CD14-positive monocyte (primary cell): ENCODE data around the gene CASK. TPM values are rescaled to one million over a fixed set of nuclear protein-coding genes. Genes with fewer than 3 reads are reported as not detected.

Experiments
- DNase-seq, 3 donors: peaks; one replicate each; pipeline ENCODE4 v3.0.0-alpha.2; 2011 to 2022
- H2AFZ ChIP-seq: 2 replicates; pipeline ENCODE4 v1.6.0; 2012; ENCODE audit warnings: mild to moderate bottlenecking, low read depth, low read length, inconsistent platforms; ENCODE audit not compliant: insufficient read depth, poor library complexity, severe bottlenecking
- H3K27ac ChIP-seq, 2 donors: 1 replicate in 1 of 2; 2 replicates in 1 of 2; pipeline ENCODE4 v1.5.1; 2012 to 2013; ENCODE audit warnings: low read length in 2 of 2, control low read depth in 1 of 2, inconsistent platforms in 1 of 2, low read depth in 1 of 2, mild to moderate bottlenecking in 1 of 2
- H3K27me3 ChIP-seq, 2 donors: one replicate each; pipeline versions ENCODE4 v1.6.0 to v1.6.1; 2011 to 2013; ENCODE audit warnings: low read length in 2 of 2; ENCODE audit not compliant: control insufficient read depth in 2 of 2, insufficient read depth in 2 of 2
- H3K36me3 ChIP-seq, 2 donors: replicated peaks in 1 of 2; 1 replicate in 1 of 2; 2 replicates in 1 of 2; pipeline versions ENCODE4 v1.5.1 to v1.6.1; 2012 to 2013; ENCODE audit warnings: low read length in 2 of 2, control low read depth in 1 of 2, inconsistent platforms in 1 of 2, mild to moderate bottlenecking in 1 of 2; ENCODE audit not compliant: insufficient read depth in 2 of 2, control insufficient read depth in 1 of 2
- H3K4me1 ChIP-seq, 2 donors: 1 replicate in 1 of 2; 2 replicates in 1 of 2; pipeline versions ENCODE4 v1.5.1 to v1.6.1; 2012 to 2013; ENCODE audit warnings: low read length in 2 of 2, control low read depth in 1 of 2, inconsistent platforms in 1 of 2, mild to moderate bottlenecking in 1 of 2, moderate library complexity in 1 of 2; ENCODE audit not compliant: insufficient read depth in 2 of 2, control insufficient read depth in 1 of 2
- H3K4me2 ChIP-seq: replicated peaks from 2 replicates; pipeline ENCODE3; 2012; ENCODE audit warnings: low read length, moderate library complexity, mild to moderate bottlenecking; ENCODE audit not compliant: poor library complexity, severe bottlenecking; ENCODE audit errors: extremely low read depth
- H3K4me3 ChIP-seq, 3 experiments: fragments of 200-600 bp in 1 of 3; sonication (generic) in 1 of 3; replicated peaks in 1 of 3; 1 replicate in 2 of 3; 2 replicates in 1 of 3; pipeline ENCODE4 v1.5.1; 2011 to 2013; ENCODE audit warnings: low read length in 3 of 3, mild to moderate bottlenecking in 3 of 3, control low read depth in 2 of 3, low read depth in 2 of 3, inconsistent platforms in 1 of 3, moderate library complexity in 1 of 3
- H3K79me2 ChIP-seq: 2 replicates; pipeline ENCODE4 v1.6.0; 2012; ENCODE audit warnings: mild to moderate bottlenecking, control low read depth, inconsistent platforms, low read length, moderate library complexity; ENCODE audit not compliant: insufficient read depth
- H3K9ac ChIP-seq: 2 replicates; pipeline ENCODE4 v1.6.0; 2017; ENCODE audit warnings: low read length, mild to moderate bottlenecking; ENCODE audit not compliant: insufficient read depth, poor library complexity, severe bottlenecking
- H3K9me3 ChIP-seq, 2 donors: replicated peaks in 1 of 2; 1 replicate in 1 of 2; 2 replicates in 1 of 2; pipeline versions ENCODE4 v1.5.1 to v1.6.1; 2012 to 2013; ENCODE audit warnings: low read length in 2 of 2, control low read depth in 1 of 2; ENCODE audit not compliant: control insufficient read depth in 1 of 2, insufficient read depth in 1 of 2
- H4K20me1 ChIP-seq: 2 replicates; pipeline ENCODE4 v1.6.0; 2012; ENCODE audit warnings: mild to moderate bottlenecking, low read length, control low read depth, moderate library complexity; ENCODE audit not compliant: insufficient read depth
- H3K27ac Mint-ChIP-seq, 7 donors: one replicate each; pipeline ENCODE4 v1.8.0; 2020; ENCODE audit warnings: mild to moderate bottlenecking in 7 of 7, mixed read lengths in 7 of 7, moderate library complexity in 6 of 7, inconsistent platforms in 2 of 7
- H3K27me3 Mint-ChIP-seq, 3 donors: one replicate each; pipeline ENCODE4 v1.8.0; 2021 to 2022; ENCODE audit warnings: low read depth in 3 of 3, mild to moderate bottlenecking in 3 of 3, mixed read lengths in 3 of 3, moderate library complexity in 3 of 3, inconsistent platforms in 1 of 3
- H3K36me3 Mint-ChIP-seq, 2 donors: one replicate each; pipeline ENCODE4 v1.8.0; 2020; ENCODE audit warnings: mixed read lengths in 2 of 2, inconsistent platforms in 1 of 2, mild to moderate bottlenecking in 1 of 2
- H3K4me1 Mint-ChIP-seq: one replicate; pipeline ENCODE4 v1.8.0; 2020; ENCODE audit warnings: mild to moderate bottlenecking, mixed read lengths
- H3K4me3 Mint-ChIP-seq, 2 donors: one replicate each; pipeline ENCODE4 v1.8.0; 2020; ENCODE audit warnings: mild to moderate bottlenecking in 2 of 2, mixed read lengths in 2 of 2, moderate library complexity in 1 of 2
- H3K9me3 Mint-ChIP-seq, 7 donors: one replicate each; pipeline ENCODE4 v1.8.0; 2020 to 2022; ENCODE audit warnings: mixed read lengths in 7 of 7, mild to moderate bottlenecking in 6 of 7, moderate library complexity in 6 of 7, inconsistent platforms in 2 of 7
- WGBS: methylation state at CpG from one replicate; pipeline ENCODE4 v1.1.5; 2013; ENCODE audit warnings: missing lambda C conversion rate; ENCODE audit not compliant: insufficient coverage; 5-methylcytosine and 5-hydroxymethylcytosine counted together
- intact Hi-C, 2 donors: fragments of 100-400 bp; cut with micrococcal nuclease; formaldehyde crosslinking; loops; one replicate each; pipeline versions ENCODE4 v1.15.0 to v1.15.1; 2023
- polyA plus RNA-seq, 3 donors: library from polyadenylated mRNA; depleted of rRNA in 1 of 3; unstranded in 2 of 3; stranded (reverse) in 1 of 3; fragments of 300-500 nt in 2 of 3; fragments of >200 nt in 1 of 3; fragmentation: Illumina TruSeq in 2 of 3; gene quantifications; 1 replicate in 2 of 3; 2 replicates in 1 of 3; pipeline ENCODE4 v1.2.3, GENCODE V29; 2012 to 2021
- TF ChIP-seq, protein P1 (sequence below): fragments of 200-600 bp; IDR thresholded peaks from one replicate; pipeline ENCODE4 v1.8.0; 2022; ENCODE audit warnings: antibody characterized with exemption, mild to moderate bottlenecking

Gene CASK
- polyA plus RNA-seq, 3 donors: 0.48 to 7.4 (median 2.5) TPM

DNA sequence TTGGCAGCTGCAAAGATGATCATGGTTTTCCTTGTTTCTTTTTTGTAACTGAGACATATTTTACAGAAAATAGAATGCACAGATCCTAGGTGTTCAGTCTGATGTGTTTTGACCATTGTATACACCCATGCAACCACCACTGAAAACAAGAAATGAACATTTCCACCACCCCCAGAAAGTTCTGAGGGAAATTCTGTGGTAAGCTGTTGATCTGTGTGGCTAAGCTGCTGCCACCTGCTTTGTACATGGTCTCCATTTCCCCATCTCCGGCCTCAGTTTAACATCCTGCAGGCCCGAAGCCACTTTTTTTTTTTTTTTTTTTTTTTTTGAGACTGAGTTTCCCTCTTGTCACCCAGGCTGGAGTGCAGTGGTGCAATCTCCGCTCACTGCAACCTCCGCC, 411.0 kb downstream of the CASK start:
- Histone ChIP-seq H3K4me1 (no peaks in the 10 kb centered on the region), H2AFZ (no peak overlapping the region), H3K4me2 (no peak overlapping the region), H3K79me2 (no peaks in the 10 kb centered on the region), H3K9me3 (no peaks in the 10 kb centered on the region), H3K9ac (no peak overlapping the region), H3K27me3 (no peaks in the 10 kb centered on the region), H3K27ac (no peak overlapping the region), H4K20me1 (no peaks in the 10 kb centered on the region), H3K4me3 (no peak overlapping the region), H3K36me3 (no peaks in the 10 kb centered on the region)
- H3K27me3 Mint-ChIP-seq: peaks cover 0 to 18% (median 0%) of the 10 kb centered on the region in 3 donors
- H3K4me3 Mint-ChIP-seq: no peak overlapping the region
- DNase-seq: no peak
- WGBS: no CpG with 5 or more reads among the region's 4 CpGs
- H3K27ac Mint-ChIP-seq: no peak overlapping the region
- intact Hi-C loops: no loop called here
- no peaks in the 10 kb centered on the region for H3K9me3 Mint-ChIP-seq
- TF ChIP-seq, protein P1, sequence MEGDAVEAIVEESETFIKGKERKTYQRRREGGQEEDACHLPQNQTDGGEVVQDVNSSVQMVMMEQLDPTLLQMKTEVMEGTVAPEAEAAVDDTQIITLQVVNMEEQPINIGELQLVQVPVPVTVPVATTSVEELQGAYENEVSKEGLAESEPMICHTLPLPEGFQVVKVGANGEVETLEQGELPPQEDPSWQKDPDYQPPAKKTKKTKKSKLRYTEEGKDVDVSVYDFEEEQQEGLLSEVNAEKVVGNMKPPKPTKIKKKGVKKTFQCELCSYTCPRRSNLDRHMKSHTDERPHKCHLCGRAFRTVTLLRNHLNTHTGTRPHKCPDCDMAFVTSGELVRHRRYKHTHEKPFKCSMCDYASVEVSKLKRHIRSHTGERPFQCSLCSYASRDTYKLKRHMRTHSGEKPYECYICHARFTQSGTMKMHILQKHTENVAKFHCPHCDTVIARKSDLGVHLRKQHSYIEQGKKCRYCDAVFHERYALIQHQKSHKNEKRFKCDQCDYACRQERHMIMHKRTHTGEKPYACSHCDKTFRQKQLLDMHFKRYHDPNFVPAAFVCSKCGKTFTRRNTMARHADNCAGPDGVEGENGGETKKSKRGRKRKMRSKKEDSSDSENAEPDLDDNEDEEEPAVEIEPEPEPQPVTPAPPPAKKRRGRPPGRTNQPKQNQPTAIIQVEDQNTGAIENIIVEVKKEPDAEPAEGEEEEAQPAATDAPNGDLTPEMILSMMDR: no peak
- no peaks in the 10 kb centered on the region for H3K36me3 Mint-ChIP-seq
- no peaks in the 10 kb centered on the region for H3K4me1 Mint-ChIP-seq

DNA sequence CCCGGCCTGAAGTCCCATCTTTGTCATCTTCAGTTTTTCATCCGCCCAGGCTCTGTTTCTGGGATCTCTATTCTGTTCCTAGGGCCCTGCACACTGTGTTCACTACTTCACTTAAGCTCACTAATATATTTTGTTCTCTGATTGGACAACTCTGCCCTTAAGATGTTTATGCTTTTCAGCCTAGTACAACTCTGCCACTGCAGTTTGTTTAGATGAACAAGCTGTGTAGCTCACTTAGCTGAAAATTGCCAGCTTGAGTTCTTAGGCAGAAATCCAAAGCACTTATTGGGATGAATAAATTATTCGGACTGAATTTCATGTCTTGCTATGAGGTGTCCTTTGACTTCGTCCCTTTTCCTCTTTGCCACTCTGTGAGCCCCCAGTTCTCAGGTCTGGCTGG, 415.4 kb downstream of the CASK start:
- Histone ChIP-seq H3K36me3 (no peaks in the 10 kb centered on the region), H3K4me1 (no peaks in the 10 kb centered on the region), H3K79me2 (no peaks in the 10 kb centered on the region), H3K27me3 (no peaks in the 10 kb centered on the region), H3K9ac (no peak overlapping the region), H3K9me3 (no peaks in the 10 kb centered on the region), H3K4me2 (no peak overlapping the region), H3K27ac (no peak overlapping the region), H4K20me1 (no peaks in the 10 kb centered on the region), H3K4me3 (no peak overlapping the region), H2AFZ (no peak overlapping the region)
- no peaks in the 10 kb centered on the region for H3K36me3 Mint-ChIP-seq
- H3K27me3 Mint-ChIP-seq: peaks cover 0 to 5% (median 0%) of the 10 kb centered on the region in 3 donors
- H3K9me3 Mint-ChIP-seq: peaks cover 0 to 6% (median 0%) of the 10 kb centered on the region in 7 donors
- H3K4me1 Mint-ChIP-seq: no peaks in the 10 kb centered on the region
- WGBS: 100% methylated on average over 2 of the region's 4 CpGs
- TF ChIP-seq, protein P1: no peak
- no peak overlapping the region for H3K4me3 Mint-ChIP-seq
- intact Hi-C loops: no loop called here
- no peak for DNase-seq
- H3K27ac Mint-ChIP-seq: no peak overlapping the region
